ENCODE measurements around the gene HPCA. TPM values are rescaled to one million over a fixed set of nuclear protein-coding genes. Genes with fewer than 3 reads are reported as not detected.

HPCA gene
- total and polyA plus RNA-seq, 2 of the 4 experiments (the other 2 are of a cell fraction) = 0.22 TPM; not detected in 1

- Histone ChIP-seq H3K79me1 (ENCODE audit: low read depth in 1 of 2, low read length in 2 of 2) (no peaks in the 10 kb centered on the region), H3K9me3 (ENCODE audit: control insufficient read depth, insufficient read depth, low read length) (peaks cover 2% of the 10 kb centered on the region; the same call in 1 of the 2 replicates), H3K4me1 (ENCODE audit: control insufficient read depth, insufficient read depth, low read length) (no peaks in the 10 kb centered on the region; the same call in 1 of the 2 replicates), H4K5ac (ENCODE audit: low read depth, low read length) (no peak overlapping the region), H3K14ac (replicated peaks; ENCODE audit: low read depth, low read length) (no peak overlapping the region), H2AFZ (replicated peaks; ENCODE audit: low read length, poor library complexity) (peak overlapping the region; percentile 69), H2AK5ac (ENCODE audit: low read depth, low read length) (no peak overlapping the region), H3K27me3 (ENCODE audit: control insufficient read depth, insufficient read depth, low read length) (peaks cover 28% of the 10 kb centered on the region), H3K36me3 (ENCODE audit: control insufficient read depth, insufficient read depth, low read length) (peaks cover 1% of the 10 kb centered on the region; the same call in 1 of the 2 replicates), H4K91ac (ENCODE audit: insufficient read depth, low read depth, low read length) (no peak overlapping the region), H3K9ac (ENCODE audit: low read depth, low read length) (no peak overlapping the region), H2BK5ac (ENCODE audit: low read depth, low read length, poor library complexity, severe bottlenecking) (no peak overlapping the region), H3K18ac (ENCODE audit: low read depth, low read length) (no peak overlapping the region), H3K56ac (ENCODE audit: extremely low read depth, insufficient read depth, low read length) (no peak overlapping the region), H3K27ac (ENCODE audit: insufficient read depth, low read length) (no peak overlapping the region), H4K8ac (ENCODE audit: low read depth in 2 of 2, low read length in 2 of 2) (no peak overlapping the region), H2BK20ac (ENCODE audit: low read depth, low read length) (no peak overlapping the region), H3K4ac (ENCODE audit: low read depth, low read length) (no peak overlapping the region), H3K4me2 (ENCODE audit: low read depth, low read length) (no peak overlapping the region), H2BK120ac (ENCODE audit: low read depth, low read length) (no peak overlapping the region), H2AK9ac (replicated peaks; ENCODE audit: low read depth, low read length, poor library complexity) (peak overlapping the region; percentile 52), H3K4me3 (ENCODE audit: insufficient read depth, low read depth, low read length) (no peak overlapping the region), H2BK15ac (ENCODE audit: low read depth, low read length) (no peak overlapping the region), H4K20me1 (ENCODE audit: insufficient read depth, low read length) (no peaks in the 10 kb centered on the region), H3K9me1 (ENCODE audit: insufficient read depth, low read length) (0 out of 2 replicates have a peak, but pooled peaks cover 6% of the 10 kb centered on the region), H3K23ac (ENCODE audit: low read depth, low read length) (no peak overlapping the region)
- dilution Hi-C loops (cut with HindIII; ENCODE audit: low sequenced_read_pairs, unreplicated experiment) = no loop called here
- no peak for ATAC-seq (ENCODE audit: low read depth)
- ChIA-PET CTCF (interaction anchor here (0.6 to 1.0 kb wide), 2 partner anchors 59 to 374 kb away, joined by 5 to 6 read pairs; no protein-coding TSS in a partner anchor), POLR2A (ENCODE audit: unreplicated experiment) (no interaction called here)
- in situ Hi-C loops (cut with MboI; ENCODE audit: low sequenced_read_pairs) = no loop called here
- WGBS, 2 experiments (ENCODE audit: extremely low coverage in 2 of 2, insufficient read length in 1 of 2) = 100% methylated on average over 1 of the region's 8 CpGs; no CpG with 5 or more reads in 1 of the 2 experiments
- BruUV-seq (replicated peaks) = no TSS peak
- intact Hi-C loops (cut with micrococcal nuclease) = no loop called here
- no peak for DNase-seq
- TF ChIP-seq, protein P1, sequence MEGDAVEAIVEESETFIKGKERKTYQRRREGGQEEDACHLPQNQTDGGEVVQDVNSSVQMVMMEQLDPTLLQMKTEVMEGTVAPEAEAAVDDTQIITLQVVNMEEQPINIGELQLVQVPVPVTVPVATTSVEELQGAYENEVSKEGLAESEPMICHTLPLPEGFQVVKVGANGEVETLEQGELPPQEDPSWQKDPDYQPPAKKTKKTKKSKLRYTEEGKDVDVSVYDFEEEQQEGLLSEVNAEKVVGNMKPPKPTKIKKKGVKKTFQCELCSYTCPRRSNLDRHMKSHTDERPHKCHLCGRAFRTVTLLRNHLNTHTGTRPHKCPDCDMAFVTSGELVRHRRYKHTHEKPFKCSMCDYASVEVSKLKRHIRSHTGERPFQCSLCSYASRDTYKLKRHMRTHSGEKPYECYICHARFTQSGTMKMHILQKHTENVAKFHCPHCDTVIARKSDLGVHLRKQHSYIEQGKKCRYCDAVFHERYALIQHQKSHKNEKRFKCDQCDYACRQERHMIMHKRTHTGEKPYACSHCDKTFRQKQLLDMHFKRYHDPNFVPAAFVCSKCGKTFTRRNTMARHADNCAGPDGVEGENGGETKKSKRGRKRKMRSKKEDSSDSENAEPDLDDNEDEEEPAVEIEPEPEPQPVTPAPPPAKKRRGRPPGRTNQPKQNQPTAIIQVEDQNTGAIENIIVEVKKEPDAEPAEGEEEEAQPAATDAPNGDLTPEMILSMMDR (conservative IDR thresholded peaks at IDR 0.05; ENCODE audit: low read depth, low read length) = no peak
- TF ChIP-seq BHLHE40 (IDR thresholded peaks at IDR 0.05; ENCODE audit: low read depth, low read length) (no peak), MAFK (IDR thresholded peaks at IDR 0.05; ENCODE audit: low read depth, low read length) (no peak), RCOR1 (IDR thresholded peaks at IDR 0.05; ENCODE audit: insufficient replicate concordance, low read length) (no peak), MXI1 (IDR thresholded peaks at IDR 0.05; ENCODE audit: borderline replicate concordance, low read depth, low read length) (no peak), POLR2A (IDR thresholded peaks at IDR 0.05; ENCODE audit: low read depth, low read length) (no peak)
These were observed 7.8 kb downstream of the HPCA start for GRCh38 chr1:32894019-32894600.

Measured in IMR-90 (cell line).